HepG2 (cell line): Measurements from ENCODE around the gene STAG3. TPM values are rescaled to one million over a fixed set of nuclear protein-coding genes. Genes with fewer than 3 reads are reported as not detected.

Experiments used
- AKAP8 ChIP-seq: sonication (generic); formaldehyde crosslinking; IDR thresholded peaks from 2 replicates; pipeline ENCODE4 v1.5.1; 2020; ENCODE audit warnings: mild to moderate bottlenecking, missing genetic modification reagents
- ATF1 ChIP-seq: IDR thresholded peaks from 2 replicates; pipeline ENCODE4 v1.6.1; 2016; ENCODE audit warnings: mild to moderate bottlenecking, control low read depth
- ATF7 ChIP-seq, 2 experiments: fragments of 450-650 bp in 1 of 2; sonication (generic) in 1 of 2; formaldehyde crosslinking in 1 of 2; IDR thresholded peaks; 2 replicates each; pipeline versions ENCODE4 v1.4.0 to v1.6.1; 2016 to 2020; ENCODE audit warnings: antibody characterized with exemption in 1 of 2, mild to moderate bottlenecking in 1 of 2, missing genetic modification reagents in 1 of 2
- MTF1 ChIP-seq: sonication (generic); formaldehyde crosslinking; IDR thresholded peaks from 2 replicates; pipeline ENCODE4 v1.5.0; 2020; ENCODE audit warnings: missing genetic modification reagents
- MXD4 ChIP-seq: IDR thresholded peaks from 2 replicates; pipeline ENCODE4 v1.6.1; 2016; ENCODE audit warnings: mild to moderate bottlenecking, missing biosample characterization, missing genetic modification reagents
- NR2F1 ChIP-seq, 2 experiments: fragments of 450-650 bp in 1 of 2; formaldehyde crosslinking in 1 of 2; IDR thresholded peaks; 2 replicates each; pipeline versions ENCODE4 v1.5.0 to v1.6.1; 2016 to 2020; ENCODE audit warnings: mild to moderate bottlenecking in 1 of 2, missing compliant biosample characterization in 1 of 2, missing genetic modification reagents in 1 of 2, moderate library complexity in 1 of 2
- NR2F6 ChIP-seq, 2 experiments: IDR thresholded peaks; 2 replicates each; pipeline ENCODE4 v1.6.1; 2016; ENCODE audit warnings: antibody characterized with exemption in 1 of 2, mild to moderate bottlenecking in 1 of 2
- PHB2 ChIP-seq: fragments of 450-650 bp; IDR thresholded peaks from 2 replicates; pipeline ENCODE4 v1.6.1; 2018; ENCODE audit not compliant: partially characterized antibody
- POLR2G ChIP-seq: fragments of 200-400 bp; formaldehyde crosslinking; IDR thresholded peaks from 2 replicates; pipeline ENCODE4 v1.6.1; 2018; ENCODE audit warnings: mild to moderate bottlenecking, low read depth, low read length, moderate library complexity
- RXRB ChIP-seq: IDR thresholded peaks from 2 replicates; pipeline ENCODE4 v1.6.1; 2016; ENCODE audit warnings: borderline replicate concordance, missing genetic modification reagents, missing compliant biosample characterization
- SIX4 ChIP-seq: sonication (generic); formaldehyde crosslinking; IDR thresholded peaks from 2 replicates; pipeline ENCODE4 v1.4.0; 2020; ENCODE audit warnings: missing genetic modification reagents
- SMARCC2 ChIP-seq: fragments of 450-650 bp; IDR thresholded peaks from 2 replicates; pipeline ENCODE4 v1.6.1; 2017; ENCODE audit warnings: antibody characterized with exemption, mild to moderate bottlenecking
- SOX5 ChIP-seq: IDR thresholded peaks from 2 replicates; pipeline ENCODE4 v1.6.1; 2016; ENCODE audit warnings: borderline replicate concordance
- SRF ChIP-seq: IDR thresholded peaks from 2 replicates; pipeline ENCODE4 v1.6.1; 2011; ENCODE audit warnings: mild to moderate bottlenecking, low read depth, low read length, moderate library complexity
- ZFP1 ChIP-seq: IDR thresholded peaks from 2 replicates; pipeline ENCODE4 v1.6.1; 2016
- ZNF3 ChIP-seq: IDR thresholded peaks from 2 replicates; pipeline ENCODE4 v1.7.0; 2017; ENCODE audit warnings: inconsistent platforms
- ZNF530 ChIP-seq: sonication (generic); formaldehyde crosslinking; IDR thresholded peaks from 2 replicates; pipeline ENCODE4 v1.5.0; 2020; ENCODE audit warnings: low read depth, mild to moderate bottlenecking, missing genetic modification reagents
- ZNF557 ChIP-seq: sonication (generic); formaldehyde crosslinking; IDR thresholded peaks from 2 replicates; pipeline ENCODE4 v1.4.0; 2020; ENCODE audit warnings: missing genetic modification reagents
- ZNF567 ChIP-seq: sonication (generic); formaldehyde crosslinking; IDR thresholded peaks from 2 replicates; pipeline ENCODE4 v1.8.1; 2023; ENCODE audit warnings: mild to moderate bottlenecking, missing genetic modification reagents, borderline replicate concordance
- polyA plus RNA-seq, 8 experiments: library from polyadenylated mRNA; depleted of rRNA in 3 of 8; stranded (reverse) in 7 of 8; unstranded in 1 of 8; fragments of >200 nt; fragmentation: Illumina TruSeq in 4 of 8; extraction: Trizol in 4 of 8; gene quantifications; 2 replicates each; pipeline versions ENCODE4 v1.2.1 to v1.2.3, GENCODE V29; 2011 to 2016; ENCODE audit warnings: low read depth in 4 of 8, missing spikeins in 1 of 8, mixed read lengths in 1 of 8; ENCODE audit not compliant: insufficient read depth in 1 of 8
- total RNA-seq, 5 experiments: library from RNA; depleted of rRNA; stranded (reverse); fragments of >200 nt; fragmentation: Illumina TruSeq; extraction: Trizol; gene quantifications; 2 replicates each; pipeline ENCODE4 v1.2.3, GENCODE V29; 2016; ENCODE audit warnings: low read depth in 1 of 5
- TF ChIP-seq, protein P1 (sequence below): sonication (generic); formaldehyde crosslinking; IDR thresholded peaks from 2 replicates; pipeline ENCODE4 v1.4.0; 2020; ENCODE audit warnings: low read depth, missing genetic modification reagents
- TF ChIP-seq, protein P2 (sequence below): sonication (generic); formaldehyde crosslinking; IDR thresholded peaks from 2 replicates; pipeline ENCODE4 v1.4.0; 2020; ENCODE audit warnings: missing genetic modification reagents
- TF ChIP-seq, protein P3 (sequence below): sonication (generic); formaldehyde crosslinking; IDR thresholded peaks from 2 replicates; pipeline ENCODE4 v1.8.0; 2022; ENCODE audit warnings: mild to moderate bottlenecking, missing genetic modification reagents; ENCODE audit not compliant: insufficient replicate concordance

The STAG3 gene
- total and polyA plus RNA-seq, 2 of the 13 experiments (the other 11 are each of a cell fraction or from before 2014, with no cell fraction given) = 0.09 to 0.33 TPM

DNA sequence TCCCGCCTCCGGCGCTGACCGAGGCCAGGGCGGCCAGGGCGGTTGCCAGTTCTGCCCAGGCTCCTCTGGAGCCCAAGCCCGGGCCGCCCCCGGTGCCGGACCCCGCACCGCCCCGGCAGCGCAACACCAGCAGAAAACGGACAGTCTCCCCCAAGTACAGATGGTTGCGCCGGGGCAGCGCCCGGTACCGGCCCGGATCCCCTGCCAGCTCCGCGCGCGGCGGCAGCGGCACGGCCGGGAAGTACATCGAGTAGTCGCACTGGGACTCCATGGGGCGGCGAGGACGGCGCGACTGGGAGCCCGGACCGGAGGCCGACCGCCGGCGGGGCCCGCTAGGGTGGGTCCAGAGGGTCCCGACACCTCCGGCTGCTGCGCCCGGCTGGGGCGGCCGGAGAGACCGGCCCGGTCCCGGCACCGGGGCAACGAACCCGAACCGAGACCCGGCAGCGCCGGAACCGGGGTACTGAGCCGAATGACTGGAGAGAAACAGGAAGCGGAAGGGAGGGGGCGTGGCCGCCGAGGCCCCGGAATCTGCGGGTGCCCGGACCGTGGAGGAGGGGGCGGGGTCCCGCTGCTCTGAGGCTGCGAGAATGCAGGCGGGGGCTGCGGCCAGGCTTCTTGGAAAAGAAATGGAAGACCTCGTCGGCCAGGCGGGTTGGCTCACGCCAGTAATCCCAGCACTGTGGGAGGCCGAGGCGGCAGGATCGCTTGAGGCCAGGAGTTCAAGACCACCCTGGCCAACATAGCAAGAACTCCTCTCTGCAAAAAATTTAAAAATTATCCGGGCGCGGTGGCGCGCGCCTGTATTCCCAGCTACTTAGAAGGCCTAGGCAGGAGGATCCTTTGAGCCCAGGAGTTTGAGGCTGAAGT lies 19.3 kb upstream of the STAG3 start, which contains the start of gene TRAPPC14 (continued):
- TF ChIP-seq NR2F1 (CRISPR knock-in tag; IDR thresholded peaks at IDR 0.05) (0 out of 4 replicates have a peak, but pooled peaks of 1 of the 2 experiments have one; percentile 20), NR2F6 (IDR thresholded peaks at IDR 0.05) (no peak), NR2F6 (CRISPR knock-in tag; IDR thresholded peaks at IDR 0.05) (peak; percentile 46; the same call in 1 of the 2 replicates), PHB2 (no peak), SRF (no peak), ZFP1 (CRISPR knock-in tag) (0 out of 2 replicates have a peak, but pooled peaks have one; percentile 29), RXRB (0 out of 2 replicates have a peak, but pooled peaks have one; percentile 32), ZNF567 (no peak; the same call in 1 of the 2 replicates), ATF1 (no peak), SMARCC2 (no peak), ZNF3 (CRISPR knock-in tag) (no peak), MXD4 (peak; percentile 63; the same call in 1 of the 2 replicates), SOX5 (CRISPR knock-in tag) (peak; percentile 18; the same call in 1 of the 2 replicates), ZNF557 (CRISPR knock-in tag) (no peak), ATF7 (IDR thresholded peaks at IDR 0.05) (no peak), ATF7 (CRISPR knock-in tag; IDR thresholded peaks at IDR 0.05) (no peak; the same call in 1 of the 2 replicates), MTF1 (CRISPR knock-in tag) (0 out of 2 replicates have a peak, but pooled peaks have one; percentile 7), AKAP8 (CRISPR knock-in tag) (0 out of 2 replicates have a peak, but pooled peaks have one; percentile 31), POLR2G (peak; percentile 89), SIX4 (CRISPR knock-in tag) (no peak), ZNF530 (no peak)
- TF ChIP-seq, protein P1, sequence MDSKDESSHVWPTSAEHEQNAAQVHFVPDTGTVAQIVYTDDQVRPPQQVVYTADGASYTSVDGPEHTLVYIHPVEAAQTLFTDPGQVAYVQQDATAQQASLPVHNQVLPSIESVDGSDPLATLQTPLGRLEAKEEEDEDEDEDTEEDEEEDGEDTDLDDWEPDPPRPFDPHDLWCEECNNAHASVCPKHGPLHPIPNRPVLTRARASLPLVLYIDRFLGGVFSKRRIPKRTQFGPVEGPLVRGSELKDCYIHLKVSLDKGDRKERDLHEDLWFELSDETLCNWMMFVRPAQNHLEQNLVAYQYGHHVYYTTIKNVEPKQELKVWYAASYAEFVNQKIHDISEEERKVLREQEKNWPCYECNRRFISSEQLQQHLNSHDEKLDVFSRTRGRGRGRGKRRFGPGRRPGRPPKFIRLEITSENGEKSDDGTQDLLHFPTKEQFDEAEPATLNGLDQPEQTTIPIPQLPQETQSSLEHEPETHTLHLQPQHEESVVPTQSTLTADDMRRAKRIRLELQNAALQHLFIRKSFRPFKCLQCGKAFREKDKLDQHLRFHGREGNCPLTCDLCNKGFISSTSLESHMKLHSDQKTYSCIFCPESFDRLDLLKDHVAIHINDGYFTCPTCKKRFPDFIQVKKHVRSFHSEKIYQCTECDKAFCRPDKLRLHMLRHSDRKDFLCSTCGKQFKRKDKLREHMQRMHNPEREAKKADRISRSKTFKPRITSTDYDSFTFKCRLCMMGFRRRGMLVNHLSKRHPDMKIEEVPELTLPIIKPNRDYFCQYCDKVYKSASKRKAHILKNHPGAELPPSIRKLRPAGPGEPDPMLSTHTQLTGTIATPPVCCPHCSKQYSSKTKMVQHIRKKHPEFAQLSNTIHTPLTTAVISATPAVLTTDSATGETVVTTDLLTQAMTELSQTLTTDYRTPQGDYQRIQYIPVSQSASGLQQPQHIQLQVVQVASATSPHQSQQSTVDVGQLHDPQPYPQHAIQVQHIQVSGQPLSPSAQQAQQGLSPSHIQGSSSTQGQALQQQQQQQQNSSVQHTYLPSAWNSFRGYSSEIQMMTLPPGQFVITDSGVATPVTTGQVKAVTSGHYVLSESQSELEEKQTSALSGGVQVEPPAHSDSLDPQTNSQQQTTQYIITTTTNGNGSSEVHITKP (CRISPR knock-in tag) = peak; percentile 52; the same call in 1 of the 2 replicates
- TF ChIP-seq, protein P2, sequence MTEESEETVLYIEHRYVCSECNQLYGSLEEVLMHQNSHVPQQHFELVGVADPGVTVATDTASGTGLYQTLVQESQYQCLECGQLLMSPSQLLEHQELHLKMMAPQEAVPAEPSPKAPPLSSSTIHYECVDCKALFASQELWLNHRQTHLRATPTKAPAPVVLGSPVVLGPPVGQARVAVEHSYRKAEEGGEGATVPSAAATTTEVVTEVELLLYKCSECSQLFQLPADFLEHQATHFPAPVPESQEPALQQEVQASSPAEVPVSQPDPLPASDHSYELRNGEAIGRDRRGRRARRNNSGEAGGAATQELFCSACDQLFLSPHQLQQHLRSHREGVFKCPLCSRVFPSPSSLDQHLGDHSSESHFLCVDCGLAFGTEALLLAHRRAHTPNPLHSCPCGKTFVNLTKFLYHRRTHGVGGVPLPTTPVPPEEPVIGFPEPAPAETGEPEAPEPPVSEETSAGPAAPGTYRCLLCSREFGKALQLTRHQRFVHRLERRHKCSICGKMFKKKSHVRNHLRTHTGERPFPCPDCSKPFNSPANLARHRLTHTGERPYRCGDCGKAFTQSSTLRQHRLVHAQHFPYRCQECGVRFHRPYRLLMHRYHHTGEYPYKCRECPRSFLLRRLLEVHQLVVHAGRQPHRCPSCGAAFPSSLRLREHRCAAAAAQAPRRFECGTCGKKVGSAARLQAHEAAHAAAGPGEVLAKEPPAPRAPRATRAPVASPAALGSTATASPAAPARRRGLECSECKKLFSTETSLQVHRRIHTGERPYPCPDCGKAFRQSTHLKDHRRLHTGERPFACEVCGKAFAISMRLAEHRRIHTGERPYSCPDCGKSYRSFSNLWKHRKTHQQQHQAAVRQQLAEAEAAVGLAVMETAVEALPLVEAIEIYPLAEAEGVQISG = peak; percentile 85
- TF ChIP-seq, protein P3, sequence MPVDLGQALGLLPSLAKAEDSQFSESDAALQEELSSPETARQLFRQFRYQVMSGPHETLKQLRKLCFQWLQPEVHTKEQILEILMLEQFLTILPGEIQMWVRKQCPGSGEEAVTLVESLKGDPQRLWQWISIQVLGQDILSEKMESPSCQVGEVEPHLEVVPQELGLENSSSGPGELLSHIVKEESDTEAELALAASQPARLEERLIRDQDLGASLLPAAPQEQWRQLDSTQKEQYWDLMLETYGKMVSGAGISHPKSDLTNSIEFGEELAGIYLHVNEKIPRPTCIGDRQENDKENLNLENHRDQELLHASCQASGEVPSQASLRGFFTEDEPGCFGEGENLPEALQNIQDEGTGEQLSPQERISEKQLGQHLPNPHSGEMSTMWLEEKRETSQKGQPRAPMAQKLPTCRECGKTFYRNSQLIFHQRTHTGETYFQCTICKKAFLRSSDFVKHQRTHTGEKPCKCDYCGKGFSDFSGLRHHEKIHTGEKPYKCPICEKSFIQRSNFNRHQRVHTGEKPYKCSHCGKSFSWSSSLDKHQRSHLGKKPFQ = peak; percentile 33
